IMR-90 (cell line): ENCODE measurements around the gene ADGRA1. TPM values are rescaled to one million over a fixed set of nuclear protein-coding genes. Genes with fewer than 3 reads are reported as not detected.

Source experiments
- ATAC-seq: fragments of 200-7000 bp; cut with Tn5 transposase; 2 replicates; pipeline ENCODE4 v1.9.1; 2020; ENCODE audit warnings: low read depth, mild to moderate bottlenecking, moderate library complexity
- BruUV-seq: library from RNA; stranded (reverse); fragments of 400-500 nt; replicated peaks from 2 replicates; lab custom pipeline; 2021; lab: Mats Ljungman, UMichigan
- CTCF ChIA-PET: fragments of 300-600 bp; formaldehyde crosslinking; extraction: SDS; loops from one replicate; lab custom pipeline; 2021; ENCODE audit warnings: antibody characterized with exemption; lab: Yijun Ruan, JAX
- POLR2A ChIA-PET: fragments of 300-600 bp; sonication (Branson Sonifier 250); formaldehyde crosslinking; loops from one replicate; lab custom pipeline; 2022; ENCODE audit warnings: antibody characterized with exemption; ENCODE audit not compliant: unreplicated experiment; lab: Charles Lee
- DNase-seq: peaks from one replicate; pipeline ENCODE4 v3.0.0; 2013
- H2AFZ ChIP-seq: replicated peaks from 2 replicates; pipeline ENCODE3; 2013; ENCODE audit warnings: low read length, mild to moderate bottlenecking; ENCODE audit not compliant: poor library complexity
- H2AK5ac ChIP-seq: 2 replicates; pipeline ENCODE4 v1.6.1; 2013; ENCODE audit warnings: low read depth, low read length, inconsistent platforms
- H2AK9ac ChIP-seq: replicated peaks from 2 replicates; pipeline ENCODE3; 2013; ENCODE audit warnings: mild to moderate bottlenecking, low read depth, low read length, moderate library complexity; ENCODE audit not compliant: poor library complexity
- H2BK120ac ChIP-seq: 2 replicates; pipeline ENCODE4 v1.6.1; 2013; ENCODE audit warnings: low read depth, low read length, inconsistent platforms
- H2BK15ac ChIP-seq: 3 replicates; pipeline ENCODE4 v1.6.1; 2013; ENCODE audit warnings: low read depth, low read length, inconsistent platforms
- H2BK20ac ChIP-seq: 2 replicates; pipeline ENCODE4 v1.6.1; 2013; ENCODE audit warnings: low read depth, mild to moderate bottlenecking, inconsistent platforms, low read length, moderate library complexity
- H2BK5ac ChIP-seq: 2 replicates; pipeline ENCODE4 v1.6.1; 2013; ENCODE audit warnings: mild to moderate bottlenecking, low read depth, low read length, inconsistent platforms; ENCODE audit not compliant: poor library complexity, severe bottlenecking
- H3K14ac ChIP-seq: replicated peaks from 2 replicates; pipeline ENCODE4 v1.6.1; 2013; ENCODE audit warnings: low read depth, low read length, inconsistent platforms
- H3K18ac ChIP-seq: 2 replicates; pipeline ENCODE4 v1.6.1; 2013; ENCODE audit warnings: low read depth, low read length, control low read depth
- H3K23ac ChIP-seq: 2 replicates; pipeline ENCODE4 v1.6.1; 2013; ENCODE audit warnings: low read depth, low read length, inconsistent platforms
- H3K27ac ChIP-seq: 2 replicates; pipeline ENCODE4 v1.5.1; 2013; ENCODE audit warnings: mild to moderate bottlenecking, control low read depth, low read length; ENCODE audit not compliant: insufficient read depth
- H3K27me3 ChIP-seq: 2 replicates; pipeline ENCODE4 v1.6.1; 2013; ENCODE audit warnings: low read length; ENCODE audit not compliant: control insufficient read depth, insufficient read depth
- H3K36me3 ChIP-seq: 2 replicates; pipeline ENCODE4 v1.6.1; 2013; ENCODE audit warnings: low read length, mixed read lengths; ENCODE audit not compliant: control insufficient read depth, insufficient read depth
- H3K4ac ChIP-seq: 2 replicates; pipeline ENCODE4 v1.6.1; 2013; ENCODE audit warnings: low read depth, low read length, inconsistent platforms
- H3K4me1 ChIP-seq: 2 replicates; pipeline ENCODE4 v1.6.1; 2013; ENCODE audit warnings: low read length, mixed read lengths; ENCODE audit not compliant: control insufficient read depth, insufficient read depth
- H3K4me2 ChIP-seq: 2 replicates; pipeline ENCODE4 v1.6.1; 2013; ENCODE audit warnings: low read depth, mild to moderate bottlenecking, control low read depth, low read length, moderate library complexity
- H3K4me3 ChIP-seq: 2 replicates; pipeline ENCODE4 v1.5.1; 2013; ENCODE audit warnings: low read depth, mild to moderate bottlenecking, control low read depth, low read length, moderate library complexity; ENCODE audit not compliant: insufficient read depth
- H3K56ac ChIP-seq: 2 replicates; pipeline ENCODE4 v1.6.1; 2013; ENCODE audit warnings: low read length, inconsistent platforms; ENCODE audit not compliant: insufficient read depth; ENCODE audit errors: extremely low read depth
- H3K79me1 ChIP-seq, 2 experiments: 2 replicates each; pipeline ENCODE4 v1.6.1; 2013; ENCODE audit warnings: low read length in 2 of 2, inconsistent platforms in 1 of 2, low read depth in 1 of 2
- H3K9ac ChIP-seq: 2 replicates; pipeline ENCODE4 v1.6.1; 2013; ENCODE audit warnings: low read depth, low read length, control low read depth
- H3K9me1 ChIP-seq: 2 replicates; pipeline ENCODE4 v1.6.1; 2013; ENCODE audit warnings: low read length, inconsistent platforms; ENCODE audit not compliant: insufficient read depth
- H3K9me3 ChIP-seq: 2 replicates; pipeline ENCODE4 v1.6.1; 2013; ENCODE audit warnings: low read length; ENCODE audit not compliant: control insufficient read depth, insufficient read depth
- H4K20me1 ChIP-seq: 2 replicates; pipeline ENCODE4 v1.6.1; 2013; ENCODE audit warnings: low read length, inconsistent platforms; ENCODE audit not compliant: insufficient read depth
- H4K5ac ChIP-seq: 2 replicates; pipeline ENCODE4 v1.6.1; 2013; ENCODE audit warnings: mild to moderate bottlenecking, low read depth, low read length, control low read depth
- H4K8ac ChIP-seq, 2 experiments: 2 replicates each; pipeline ENCODE4 v1.6.1; 2013; ENCODE audit warnings: low read depth in 2 of 2, low read length in 2 of 2, control low read depth in 1 of 2, inconsistent platforms in 1 of 2
- H4K91ac ChIP-seq: 2 replicates; pipeline ENCODE4 v1.6.1; 2013; ENCODE audit warnings: low read depth, low read length, inconsistent platforms; ENCODE audit not compliant: insufficient read depth
- BHLHE40 ChIP-seq: fragments of 150-350 bp; IDR thresholded peaks from 2 replicates; pipeline ENCODE4 v1.6.1; 2016; ENCODE audit warnings: mild to moderate bottlenecking, low read depth, low read length
- CEBPB ChIP-seq: IDR thresholded peaks from 2 replicates; pipeline ENCODE4 v1.6.1; 2012; ENCODE audit warnings: low read depth, low read length, improper control_type of control experiment
- CHD1 ChIP-seq: IDR thresholded peaks from 2 replicates; pipeline ENCODE4 v1.6.1; 2012; ENCODE audit warnings: low read depth, low read length, improper control_type of control experiment
- FOS ChIP-seq: fragments of 150-350 bp; IDR thresholded peaks from 2 replicates; pipeline ENCODE4 v1.6.1; 2016; ENCODE audit warnings: low read depth, low read length
- MAFK ChIP-seq: IDR thresholded peaks from 2 replicates; pipeline ENCODE4 v1.6.1; 2012; ENCODE audit warnings: low read depth, low read length, improper control_type of control experiment
- MAZ ChIP-seq: IDR thresholded peaks from 2 replicates; pipeline ENCODE4 v1.6.1; 2012; ENCODE audit warnings: low read depth, mild to moderate bottlenecking, low read length, improper control_type of control experiment, moderate library complexity, borderline replicate concordance
- MXI1 ChIP-seq: IDR thresholded peaks from 2 replicates; pipeline ENCODE4 v1.6.1; 2012; ENCODE audit warnings: low read depth, mild to moderate bottlenecking, low read length, moderate library complexity, borderline replicate concordance
- NFE2L2 ChIP-seq: fragments of 150-350 bp; IDR thresholded peaks from 2 replicates; pipeline ENCODE4 v1.6.1; 2016; ENCODE audit warnings: low read depth, mild to moderate bottlenecking, low read length
- POLR2A ChIP-seq: IDR thresholded peaks from 2 replicates; pipeline ENCODE4 v1.6.1; 2012; ENCODE audit warnings: mild to moderate bottlenecking, low read depth, low read length
- RAD21 ChIP-seq: IDR thresholded peaks from 2 replicates; pipeline ENCODE4 v1.6.1; 2012; ENCODE audit warnings: low read length, improper control_type of control experiment
- RCOR1 ChIP-seq: IDR thresholded peaks from 2 replicates; pipeline ENCODE4 v1.6.1; 2012; ENCODE audit warnings: mild to moderate bottlenecking, low read length, improper control_type of control experiment; ENCODE audit not compliant: insufficient replicate concordance
- RFX5 ChIP-seq: IDR thresholded peaks from 2 replicates; pipeline ENCODE4 v1.8.0; 2012; ENCODE audit warnings: low read depth, mild to moderate bottlenecking, low read length, moderate library complexity
- SMC3 ChIP-seq: fragments of 150-350 bp; IDR thresholded peaks from 2 replicates; pipeline ENCODE4 v1.6.1; 2016; ENCODE audit warnings: low read depth, mild to moderate bottlenecking, antibody characterized with exemption, low read length, moderate library complexity
- WGBS, 2 experiments: methylation state at CpG; one replicate each; pipeline versions ENCODE4 v1.1.5 to v1.1.7; 2013; ENCODE audit warnings: missing lambda C conversion rate in 2 of 2; ENCODE audit not compliant: insufficient read length in 1 of 2; ENCODE audit errors: extremely low coverage in 2 of 2; 5-methylcytosine and 5-hydroxymethylcytosine counted together
- dilution Hi-C: fragments of 300-500 bp; cut with HindIII; formaldehyde crosslinking; loops from one replicate; pipeline ENCODE4 v1.14.3; 2018; ENCODE audit warnings: low sequenced_read_pairs; ENCODE audit not compliant: unreplicated experiment
- in situ Hi-C: fragments of 300-500 bp; cut with MboI; formaldehyde crosslinking; loops from 3 replicates; pipeline ENCODE4 v1.14.3; 2019; ENCODE audit warnings: low sequenced_read_pairs, inconsistent platforms, mixed read lengths
- intact Hi-C: fragments of 100-400 bp; cut with micrococcal nuclease; formaldehyde crosslinking; loops from 2 replicates; pipeline ENCODE4 v1.10.0; 2022
- polyA plus RNA-seq, 3 experiments: library from polyadenylated mRNA; depleted of rRNA; stranded (reverse); fragments of >200 nt; gene quantifications; 2 replicates each; pipeline ENCODE4 v1.2.3, GENCODE V29; 2012; ENCODE audit warnings: low replicate concordance in 1 of 3
- total RNA-seq: library from RNA; depleted of rRNA; stranded (reverse); fragments of >200 nt; gene quantifications from 2 replicates; pipeline ENCODE4 v1.2.3, GENCODE V29; 2012
- TF ChIP-seq, protein P1 (sequence below): fragments of 150-350 bp; IDR thresholded peaks from 2 replicates; pipeline ENCODE4 v1.6.1; 2016; ENCODE audit warnings: low read depth, mild to moderate bottlenecking, low read length, moderate library complexity, borderline replicate concordance
- TF ChIP-seq, protein P2 (sequence below): conservative IDR thresholded peaks from 2 replicates; pipeline ENCODE4 v1.5.1; 2012; ENCODE audit warnings: mild to moderate bottlenecking, low read depth, low read length, improper control_type of control experiment
- TF ChIP-seq, protein P3 (sequence below): fragments of 150-350 bp; IDR thresholded peaks from 2 replicates; pipeline ENCODE4 v1.6.1; 2017; ENCODE audit warnings: mild to moderate bottlenecking, antibody characterized with exemption, low read length, low read depth

ADGRA1 gene
- total and polyA plus RNA-seq, 2 of the 4 experiments (the other 2 are of a cell fraction): not detected

DNA sequence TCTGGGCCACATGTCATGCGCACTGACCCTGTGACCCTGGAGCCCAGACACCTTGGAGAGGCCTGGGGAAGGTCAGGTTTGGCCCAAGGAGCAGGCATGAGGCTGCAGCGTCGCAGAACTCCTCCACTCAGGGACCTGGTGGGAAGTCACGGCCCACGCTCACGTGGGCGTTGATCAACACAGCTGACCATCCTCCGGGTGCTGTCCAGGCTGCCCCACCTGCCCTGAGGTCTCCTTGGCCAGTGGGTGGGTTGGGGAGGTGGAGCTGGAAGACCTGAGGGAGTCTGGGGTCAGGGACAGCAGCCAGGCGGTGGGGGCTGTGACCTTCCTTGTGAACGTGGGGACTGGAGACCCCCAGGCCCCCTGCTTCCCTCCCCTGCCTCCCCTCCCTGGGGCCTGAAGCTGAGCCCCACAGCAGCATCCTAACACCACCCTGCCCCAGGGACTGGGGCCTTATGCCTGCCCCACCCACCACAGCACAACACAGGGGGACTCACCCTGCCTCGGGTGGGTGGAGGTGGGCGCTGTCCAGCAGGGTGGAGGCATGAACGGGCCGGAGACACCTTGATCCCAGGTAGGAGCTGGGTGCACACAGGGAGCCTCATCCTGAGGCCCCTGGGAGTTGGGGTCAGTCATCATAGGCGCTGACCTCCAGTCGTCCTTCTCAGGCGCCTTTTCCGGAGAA lies 44.0 kb upstream of the ADGRA1 start:
- Histone ChIP-seq H2BK15ac (no peak overlapping the region), H2AK5ac (no peak overlapping the region), H3K23ac (no peak overlapping the region), H4K91ac (no peak overlapping the region), H3K9me1 (no peaks in the 10 kb centered on the region), H2AK9ac (no peak overlapping the region), H2BK120ac (no peak overlapping the region), H3K9me3 (no peaks in the 10 kb centered on the region), H3K79me1 (no peaks in the 10 kb centered on the region), H3K9ac (no peak overlapping the region), H4K8ac (no peak overlapping the region), H4K20me1 (no peaks in the 10 kb centered on the region), H4K5ac (no peak overlapping the region), H3K14ac (no peak overlapping the region), H3K27ac (no peak overlapping the region), H3K18ac (no peak overlapping the region), H3K4me2 (no peak overlapping the region), H3K27me3 (peaks cover 19% of the 10 kb centered on the region), H3K56ac (no peak overlapping the region), H3K4ac (no peak overlapping the region), H3K36me3 (no peaks in the 10 kb centered on the region), H2BK5ac (no peak overlapping the region), H3K4me3 (no peak overlapping the region), H3K4me1 (no peaks in the 10 kb centered on the region), H2AFZ (no peak overlapping the region), H2BK20ac (no peak overlapping the region)
- dilution Hi-C loops: no loop called here
- TF ChIP-seq RAD21: no peak
- no peak for TF ChIP-seq CHD1
- no peak for TF ChIP-seq RCOR1
- no peak for TF ChIP-seq MAFK
- no peak for TF ChIP-seq MAZ
- TF ChIP-seq, protein P1, sequence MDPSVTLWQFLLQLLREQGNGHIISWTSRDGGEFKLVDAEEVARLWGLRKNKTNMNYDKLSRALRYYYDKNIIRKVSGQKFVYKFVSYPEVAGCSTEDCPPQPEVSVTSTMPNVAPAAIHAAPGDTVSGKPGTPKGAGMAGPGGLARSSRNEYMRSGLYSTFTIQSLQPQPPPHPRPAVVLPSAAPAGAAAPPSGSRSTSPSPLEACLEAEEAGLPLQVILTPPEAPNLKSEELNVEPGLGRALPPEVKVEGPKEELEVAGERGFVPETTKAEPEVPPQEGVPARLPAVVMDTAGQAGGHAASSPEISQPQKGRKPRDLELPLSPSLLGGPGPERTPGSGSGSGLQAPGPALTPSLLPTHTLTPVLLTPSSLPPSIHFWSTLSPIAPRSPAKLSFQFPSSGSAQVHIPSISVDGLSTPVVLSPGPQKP: no peak
- no peak for TF ChIP-seq BHLHE40
- no peak for TF ChIP-seq NFE2L2
- no peak for TF ChIP-seq MXI1
- TF ChIP-seq RFX5: no peak
- TF ChIP-seq POLR2A: no peak
- no peak for TF ChIP-seq CEBPB
- TF ChIP-seq, protein P2, sequence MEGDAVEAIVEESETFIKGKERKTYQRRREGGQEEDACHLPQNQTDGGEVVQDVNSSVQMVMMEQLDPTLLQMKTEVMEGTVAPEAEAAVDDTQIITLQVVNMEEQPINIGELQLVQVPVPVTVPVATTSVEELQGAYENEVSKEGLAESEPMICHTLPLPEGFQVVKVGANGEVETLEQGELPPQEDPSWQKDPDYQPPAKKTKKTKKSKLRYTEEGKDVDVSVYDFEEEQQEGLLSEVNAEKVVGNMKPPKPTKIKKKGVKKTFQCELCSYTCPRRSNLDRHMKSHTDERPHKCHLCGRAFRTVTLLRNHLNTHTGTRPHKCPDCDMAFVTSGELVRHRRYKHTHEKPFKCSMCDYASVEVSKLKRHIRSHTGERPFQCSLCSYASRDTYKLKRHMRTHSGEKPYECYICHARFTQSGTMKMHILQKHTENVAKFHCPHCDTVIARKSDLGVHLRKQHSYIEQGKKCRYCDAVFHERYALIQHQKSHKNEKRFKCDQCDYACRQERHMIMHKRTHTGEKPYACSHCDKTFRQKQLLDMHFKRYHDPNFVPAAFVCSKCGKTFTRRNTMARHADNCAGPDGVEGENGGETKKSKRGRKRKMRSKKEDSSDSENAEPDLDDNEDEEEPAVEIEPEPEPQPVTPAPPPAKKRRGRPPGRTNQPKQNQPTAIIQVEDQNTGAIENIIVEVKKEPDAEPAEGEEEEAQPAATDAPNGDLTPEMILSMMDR: no peak
- no peak for TF ChIP-seq SMC3
- no peak for TF ChIP-seq FOS
- TF ChIP-seq, protein P3, sequence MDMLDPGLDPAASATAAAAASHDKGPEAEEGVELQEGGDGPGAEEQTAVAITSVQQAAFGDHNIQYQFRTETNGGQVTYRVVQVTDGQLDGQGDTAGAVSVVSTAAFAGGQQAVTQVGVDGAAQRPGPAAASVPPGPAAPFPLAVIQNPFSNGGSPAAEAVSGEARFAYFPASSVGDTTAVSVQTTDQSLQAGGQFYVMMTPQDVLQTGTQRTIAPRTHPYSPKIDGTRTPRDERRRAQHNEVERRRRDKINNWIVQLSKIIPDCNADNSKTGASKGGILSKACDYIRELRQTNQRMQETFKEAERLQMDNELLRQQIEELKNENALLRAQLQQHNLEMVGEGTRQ: no peak
- in situ Hi-C loops: no loop called here
- intact Hi-C loops: no loop called here
- no peak for DNase-seq
- WGBS, 2 experiments: no CpG with 5 or more reads among the region's 18 CpGs
- BruUV-seq: no TSS peak
- POLR2A ChIA-PET: no interaction called here
- CTCF ChIA-PET: no interaction called here
- ATAC-seq: no peak
